Measurements from ENCODE around the gene DENND1A.

DENND1A gene

DNA sequence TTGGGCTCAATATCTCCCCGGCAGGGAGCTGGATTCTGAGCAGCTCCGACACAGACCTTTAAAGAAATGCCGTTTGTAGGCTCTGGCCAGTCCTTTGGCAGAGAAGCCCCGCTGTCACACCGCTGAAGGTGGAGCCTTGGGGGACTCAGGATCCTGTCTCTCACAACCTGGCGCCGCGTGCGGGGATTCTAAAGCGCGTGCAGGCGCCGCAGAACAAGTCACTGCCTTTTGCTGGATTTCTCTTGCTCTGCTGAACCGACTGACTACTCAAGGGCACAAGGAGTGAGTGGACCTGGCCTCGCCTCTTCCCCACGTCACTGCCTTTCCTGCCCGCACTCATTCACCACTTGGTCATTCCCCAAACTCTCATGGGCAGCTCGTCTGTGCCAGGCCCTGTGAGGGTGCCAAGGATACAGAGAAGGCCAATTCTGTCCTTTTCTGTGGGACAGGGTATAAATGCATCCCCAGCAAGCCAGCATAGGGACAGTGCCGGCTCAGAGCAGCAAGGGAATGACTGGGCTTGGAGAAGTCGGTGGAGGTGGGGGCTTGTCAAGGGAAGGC is 504.6 kb downstream of the DENND1A start:
- Histone ChIP-seq H3K9me3 (no peaks in the 10 kb centered on the region), H3K27me3 (no peaks in the 10 kb centered on the region), H3K36me3 (peaks cover 5 to 41% (median 32%) of the 10 kb centered on the region in 3 donors), H3K4me3 (no peak overlapping the region), H3K27ac (no peak overlapping the region), H3K4me1 (no peaks in the 10 kb centered on the region)
- peak in 1 of 2 donors; percentile 72 for DNase-seq
- TF ChIP-seq, protein P1, sequence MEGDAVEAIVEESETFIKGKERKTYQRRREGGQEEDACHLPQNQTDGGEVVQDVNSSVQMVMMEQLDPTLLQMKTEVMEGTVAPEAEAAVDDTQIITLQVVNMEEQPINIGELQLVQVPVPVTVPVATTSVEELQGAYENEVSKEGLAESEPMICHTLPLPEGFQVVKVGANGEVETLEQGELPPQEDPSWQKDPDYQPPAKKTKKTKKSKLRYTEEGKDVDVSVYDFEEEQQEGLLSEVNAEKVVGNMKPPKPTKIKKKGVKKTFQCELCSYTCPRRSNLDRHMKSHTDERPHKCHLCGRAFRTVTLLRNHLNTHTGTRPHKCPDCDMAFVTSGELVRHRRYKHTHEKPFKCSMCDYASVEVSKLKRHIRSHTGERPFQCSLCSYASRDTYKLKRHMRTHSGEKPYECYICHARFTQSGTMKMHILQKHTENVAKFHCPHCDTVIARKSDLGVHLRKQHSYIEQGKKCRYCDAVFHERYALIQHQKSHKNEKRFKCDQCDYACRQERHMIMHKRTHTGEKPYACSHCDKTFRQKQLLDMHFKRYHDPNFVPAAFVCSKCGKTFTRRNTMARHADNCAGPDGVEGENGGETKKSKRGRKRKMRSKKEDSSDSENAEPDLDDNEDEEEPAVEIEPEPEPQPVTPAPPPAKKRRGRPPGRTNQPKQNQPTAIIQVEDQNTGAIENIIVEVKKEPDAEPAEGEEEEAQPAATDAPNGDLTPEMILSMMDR (IDR thresholded peaks at IDR 0.05), result no peak
- intact Hi-C loops (cut with DNase I; ENCODE audit: low total_unique reads), result no loop called here

DNA sequence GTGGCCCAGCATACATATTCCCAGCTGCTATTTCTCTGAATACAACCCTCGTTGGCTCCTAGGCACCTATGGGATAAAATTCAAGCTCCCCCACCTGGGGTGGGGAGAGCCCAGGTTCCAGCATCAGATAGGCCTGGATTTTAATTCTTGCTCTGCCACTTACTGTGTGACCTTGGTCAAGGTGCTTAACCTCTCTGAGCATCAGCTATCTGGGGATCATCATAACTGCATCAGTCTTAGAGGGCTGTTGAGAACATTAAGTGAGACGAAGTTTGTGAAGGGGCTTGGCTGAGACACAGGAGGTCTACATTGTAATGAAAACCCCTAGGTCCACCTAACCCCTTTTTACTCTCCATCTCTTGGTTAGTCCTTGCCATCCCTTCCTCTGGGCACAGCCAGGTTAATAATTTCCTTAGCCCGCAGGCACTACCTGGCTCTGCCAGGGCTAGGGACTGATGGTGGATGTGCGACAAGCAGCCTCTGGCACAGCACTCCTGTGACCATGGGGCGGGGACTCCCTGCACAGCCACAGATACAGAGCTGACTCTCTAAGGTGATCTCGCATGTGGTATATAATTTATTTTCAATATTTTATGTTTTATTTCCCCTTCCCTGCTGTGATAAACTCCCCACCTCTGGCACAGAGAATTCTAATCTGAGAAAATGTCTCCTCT is 505.2 kb downstream of the DENND1A start:
- TF ChIP-seq, protein P1 (IDR thresholded peaks at IDR 0.05), result no peak
- H3K9me3 ChIP-seq, result no peaks in the 10 kb centered on the region
- no peaks in the 10 kb centered on the region for H3K4me1 ChIP-seq
- intact Hi-C loops (cut with DNase I; ENCODE audit: low total_unique reads), result no loop called here
- peaks cover 10 to 45% (median 38%) of the 10 kb centered on the region in 3 donors for H3K36me3 ChIP-seq
- DNase-seq, result peak in 1 of 2 donors; percentile 24
- no peak overlapping the region for H3K4me3 ChIP-seq
- no peaks in the 10 kb centered on the region for H3K27me3 ChIP-seq
- no peak overlapping the region for H3K27ac ChIP-seq

DNA sequence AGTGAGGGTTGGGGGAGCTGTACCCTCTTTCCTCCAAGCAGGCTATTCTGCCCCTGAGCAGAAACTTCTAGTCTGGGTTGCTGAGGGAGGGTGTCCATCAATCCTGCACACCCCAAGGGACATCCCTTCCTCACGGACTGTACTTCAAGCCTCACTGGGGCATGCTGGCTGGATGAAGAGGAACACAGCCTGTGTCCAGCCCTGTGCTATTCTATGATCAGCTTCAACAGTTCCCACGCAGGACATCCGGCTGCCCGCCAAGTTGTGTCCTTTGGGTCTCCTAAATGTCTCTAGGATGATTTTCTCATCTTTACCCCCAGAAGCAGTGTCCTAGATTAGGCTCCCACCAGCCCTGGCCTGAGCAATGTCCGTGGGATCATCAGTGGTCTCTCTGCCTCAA is 505.8 kb downstream of the DENND1A start:
- no peaks in the 10 kb centered on the region for H3K27me3 ChIP-seq
- DNase-seq, result peak in 1 of 2 donors; percentile 27
- no peaks in the 10 kb centered on the region for H3K9me3 ChIP-seq
- H3K27ac ChIP-seq, result no peak overlapping the region
- H3K4me1 ChIP-seq, result no peaks in the 10 kb centered on the region
- intact Hi-C loops (cut with DNase I; ENCODE audit: low total_unique reads), result no loop called here
- H3K36me3 ChIP-seq, result peaks cover 8 to 49% (median 38%) of the 10 kb centered on the region in 3 donors
- H3K4me3 ChIP-seq, result no peak overlapping the region
- TF ChIP-seq, protein P1 (IDR thresholded peaks at IDR 0.05), result no peak

DNA sequence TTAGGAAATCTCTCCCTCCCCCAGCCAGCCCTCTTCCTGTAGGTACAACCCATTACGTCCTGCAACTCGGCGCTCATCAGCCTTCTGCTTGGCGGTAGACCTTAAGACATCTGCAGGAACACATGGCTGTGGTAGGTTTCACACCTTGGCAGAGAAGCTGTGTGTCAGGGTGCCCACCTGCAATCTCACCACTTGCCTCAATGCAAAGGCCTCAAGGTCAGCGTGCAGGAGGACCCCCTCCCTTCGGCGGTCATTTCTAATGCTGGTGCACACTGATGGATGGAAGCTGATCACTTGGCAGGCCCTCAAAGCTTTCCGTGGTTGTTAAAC is 506.6 kb downstream of the DENND1A start:
- intact Hi-C loops (cut with DNase I; ENCODE audit: low total_unique reads), result no loop called here
- Histone ChIP-seq H3K4me1 (no peaks in the 10 kb centered on the region), H3K36me3 (peaks cover 15 to 54% (median 43%) of the 10 kb centered on the region in 3 donors), H3K27ac (no peak overlapping the region), H3K9me3 (no peaks in the 10 kb centered on the region), H3K27me3 (no peaks in the 10 kb centered on the region), H3K4me3 (no peak overlapping the region)
- DNase-seq, result no peak
- TF ChIP-seq, protein P1 (IDR thresholded peaks at IDR 0.05), result no peak

DNA sequence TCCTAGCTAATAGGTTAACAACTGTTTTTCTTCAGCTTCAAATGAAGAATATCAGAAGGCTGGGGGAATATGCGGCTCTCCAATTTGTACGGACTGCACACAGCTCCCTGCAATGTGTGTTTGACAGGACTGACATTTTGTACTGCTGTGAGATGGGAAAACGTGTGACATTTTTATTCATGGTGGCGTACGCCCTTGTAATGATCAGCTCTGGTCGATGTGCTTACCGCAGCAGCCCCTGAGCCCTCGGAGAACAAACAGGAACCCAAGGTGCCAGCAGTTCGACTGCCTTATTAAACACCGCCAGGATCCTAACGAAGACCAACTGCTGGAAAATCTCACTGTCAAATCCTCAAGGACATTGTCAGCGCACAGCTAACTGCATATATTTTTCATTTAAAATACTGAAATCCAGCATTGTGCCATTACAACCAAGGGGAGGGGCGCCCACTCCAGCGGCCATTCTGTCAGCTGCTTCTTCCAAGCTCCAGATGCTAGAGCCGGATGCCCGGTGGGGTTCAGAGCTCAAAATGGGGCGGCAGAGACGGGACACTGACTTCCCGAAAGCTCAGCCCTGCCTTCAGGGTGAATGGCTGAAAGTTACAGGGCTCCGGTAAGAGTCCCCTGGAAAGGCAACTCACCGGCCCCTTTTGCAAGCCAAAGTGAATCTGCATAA is 507.2 kb downstream of the DENND1A start:
- Histone ChIP-seq H3K4me1 (no peaks in the 10 kb centered on the region), H3K4me3 (no peak overlapping the region), H3K27ac (no peak overlapping the region), H3K9me3 (no peaks in the 10 kb centered on the region), H3K36me3 (peaks cover 19 to 57% (median 43%) of the 10 kb centered on the region in 3 donors), H3K27me3 (no peaks in the 10 kb centered on the region)
- peak in 1 of 2 donors; percentile 29 for DNase-seq
- TF ChIP-seq, protein P1 (IDR thresholded peaks at IDR 0.05), result no peak
- intact Hi-C loops (cut with DNase I; ENCODE audit: low total_unique reads), result no loop called here

All from tibial artery (tissue), 4 donors.